ENCODE results near the gene MUC20.
"Not testable (repeated sequence)": the region's sequence is repeated elsewhere in the genome, so short reads cannot be mapped to it uniquely, and the experiment has no call there.

MUC20 gene

GRCh38 chr3:195729476-195730251, 8.9 kb downstream of the MUC20 start:
- no peak for DNase-seq (ENCODE audit: low read depth)

- no peak for DNase-seq (ENCODE audit: low read depth)
Measured at GRCh38 chr3:195731356-195731905, 10.7 kb downstream of the MUC20 start.

- no peak for DNase-seq (ENCODE audit: low read depth)
Measured at GRCh38 chr3:195732940-195733339, 12.2 kb downstream of the MUC20 start.

GRCh38 chr3:195735036-195735695, 14.4 kb downstream of the MUC20 start:
- no peak for DNase-seq (ENCODE audit: low read depth)

- DNase-seq (ENCODE audit: low read depth) = no peak
Measured at GRCh38 chr3:195736866-195737490, 16.2 kb downstream of the MUC20 start.

- not testable (repeated sequence) for DNase-seq (ENCODE audit: low read depth)
Measured at GRCh38 chr3:195737782-195738181, 17.0 kb downstream of the MUC20 start.

- DNase-seq (ENCODE audit: low read depth) = no peak
Measured at GRCh38 chr3:195738274-195739044, 17.7 kb downstream of the MUC20 start.

- no peak for DNase-seq (ENCODE audit: low read depth)
Measured at GRCh38 chr3:195739561-195740111, 18.9 kb downstream of the MUC20 start.

GRCh38 chr3:195744437-195744836, 23.7 kb downstream of the MUC20 start:
- DNase-seq (ENCODE audit: low read depth) = no peak

- no peak for DNase-seq (ENCODE audit: low read depth)
Measured at GRCh38 chr3:195746346-195746745, 25.6 kb downstream of the MUC20 start.

- no peak for DNase-seq (ENCODE audit: low read depth)
Measured at GRCh38 chr3:195746751-195747150, 26.0 kb downstream of the MUC20 start.

- no peak for DNase-seq (ENCODE audit: low read depth)
Measured at GRCh38 chr3:195748661-195749060, 27.9 kb downstream of the MUC20 start.

GRCh38 chr3:195749101-195749500, 28.3 kb downstream of the MUC20 start:
- DNase-seq (ENCODE audit: low read depth) = not testable (repeated sequence)

- no peak for DNase-seq (ENCODE audit: low read depth)
Measured at GRCh38 chr3:195750797-195751520, 30.2 kb downstream of the MUC20 start.

- DNase-seq (ENCODE audit: low read depth) = no peak
Measured at GRCh38 chr3:195751560-195751959, 30.8 kb downstream of the MUC20 start.

- no peak for DNase-seq (ENCODE audit: low read depth)
Measured at GRCh38 chr3:195752066-195752465, 31.3 kb downstream of the MUC20 start.

- DNase-seq (ENCODE audit: low read depth) = no peak
Measured at GRCh38 chr3:195752546-195753331, 32.0 kb downstream of the MUC20 start.

- DNase-seq (ENCODE audit: low read depth) = no peak
Measured at GRCh38 chr3:195753581-195753980, 32.8 kb downstream of the MUC20 start.

GRCh38 chr3:195754141-195754540, 33.4 kb downstream of the MUC20 start:
- no peak for DNase-seq (ENCODE audit: low read depth)

GRCh38 chr3:195754906-195755305, 34.1 kb downstream of the MUC20 start:
- no peak for DNase-seq (ENCODE audit: low read depth)
